ENCODE data around the gene UBE2D3. TPM values are rescaled to one million over a fixed set of nuclear protein-coding genes. Genes with fewer than 3 reads are reported as not detected.

UBE2D3 gene
- total RNA-seq, 4 donors from 2014 or later = 278 to 377 (median 304) TPM

DNA sequence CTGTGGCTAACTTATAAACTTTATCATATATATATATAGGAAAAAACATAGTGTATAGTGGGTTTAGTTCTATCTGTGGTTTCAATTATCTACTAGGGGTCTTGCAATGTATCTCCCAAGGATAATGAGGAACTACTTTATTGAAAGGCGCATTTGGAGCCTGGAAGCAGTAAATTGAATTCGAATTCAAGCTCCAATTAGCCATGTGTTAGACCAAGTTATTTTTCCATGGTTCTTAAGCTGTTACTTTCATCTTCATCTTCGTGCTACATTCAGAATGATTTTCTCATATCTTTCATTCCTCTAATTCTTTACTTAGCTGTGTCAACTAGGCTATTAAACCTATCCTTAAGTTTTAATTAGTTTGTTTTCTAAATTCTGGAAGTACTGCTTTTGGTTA is 39.4 kb downstream of the UBE2D3 start:
- no peaks in the 10 kb centered on the region for H3K27me3 ChIP-seq
- TF ChIP-seq, protein P1, sequence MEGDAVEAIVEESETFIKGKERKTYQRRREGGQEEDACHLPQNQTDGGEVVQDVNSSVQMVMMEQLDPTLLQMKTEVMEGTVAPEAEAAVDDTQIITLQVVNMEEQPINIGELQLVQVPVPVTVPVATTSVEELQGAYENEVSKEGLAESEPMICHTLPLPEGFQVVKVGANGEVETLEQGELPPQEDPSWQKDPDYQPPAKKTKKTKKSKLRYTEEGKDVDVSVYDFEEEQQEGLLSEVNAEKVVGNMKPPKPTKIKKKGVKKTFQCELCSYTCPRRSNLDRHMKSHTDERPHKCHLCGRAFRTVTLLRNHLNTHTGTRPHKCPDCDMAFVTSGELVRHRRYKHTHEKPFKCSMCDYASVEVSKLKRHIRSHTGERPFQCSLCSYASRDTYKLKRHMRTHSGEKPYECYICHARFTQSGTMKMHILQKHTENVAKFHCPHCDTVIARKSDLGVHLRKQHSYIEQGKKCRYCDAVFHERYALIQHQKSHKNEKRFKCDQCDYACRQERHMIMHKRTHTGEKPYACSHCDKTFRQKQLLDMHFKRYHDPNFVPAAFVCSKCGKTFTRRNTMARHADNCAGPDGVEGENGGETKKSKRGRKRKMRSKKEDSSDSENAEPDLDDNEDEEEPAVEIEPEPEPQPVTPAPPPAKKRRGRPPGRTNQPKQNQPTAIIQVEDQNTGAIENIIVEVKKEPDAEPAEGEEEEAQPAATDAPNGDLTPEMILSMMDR (IDR thresholded peaks at IDR 0.05) = no peak
- TF ChIP-seq POLR2A (IDR thresholded peaks at IDR 0.05) = no peak
- no peak for DNase-seq
- no peak overlapping the region for H3K27ac ChIP-seq
- peaks cover 0 to 16% (median 0%) of the 10 kb centered on the region in 3 donors for H3K36me3 ChIP-seq
- no peak overlapping the region for H3K4me3 ChIP-seq
- intact Hi-C loops (cut with DNase I) = no loop called here
- whole genome bisulfite sequencing, 2 donors = 92 to 95% methylated on average over 3 of the region's 3 CpGs
- no peaks in the 10 kb centered on the region for H3K9me3 ChIP-seq
- H3K4me1 ChIP-seq = peaks cover 0 to 5% (median 0%) of the 10 kb centered on the region in 3 donors

DNA sequence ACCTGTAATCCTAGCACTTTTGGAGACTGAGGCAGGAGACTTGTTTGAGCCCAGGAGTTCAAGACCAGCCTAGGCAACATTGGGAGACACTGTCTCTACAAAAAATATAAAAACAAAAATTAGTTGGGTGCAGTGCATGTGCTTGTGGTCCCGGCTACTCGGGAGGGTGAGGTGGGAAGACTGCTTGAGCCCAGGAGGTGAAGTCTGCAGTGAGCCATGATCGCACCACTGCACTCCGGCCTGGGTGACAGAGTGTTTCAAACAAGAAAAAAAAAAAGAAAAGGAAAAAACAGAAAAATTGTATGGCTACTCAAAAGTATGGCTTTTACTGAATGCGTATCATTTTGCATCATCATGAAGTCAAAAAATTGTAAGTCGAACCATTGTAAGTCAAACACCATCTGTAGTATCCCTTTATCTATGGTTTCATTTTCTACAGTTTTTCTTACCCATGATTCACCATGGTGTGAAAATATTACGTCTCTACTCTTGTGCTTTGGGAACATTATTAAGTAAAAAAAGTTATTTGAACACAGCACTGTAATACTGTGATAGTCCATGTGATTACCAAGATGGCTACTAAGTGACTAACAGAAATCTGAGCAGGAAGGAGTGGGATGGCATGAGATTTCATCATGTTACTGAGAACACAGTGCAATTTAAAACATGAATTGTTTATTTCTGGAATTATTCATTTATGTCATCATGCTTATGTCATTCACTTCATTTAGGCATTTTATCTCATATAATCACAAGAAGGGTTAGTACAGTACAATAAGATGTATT is 40.1 kb downstream of the UBE2D3 start:
- H3K27me3 ChIP-seq = no peaks in the 10 kb centered on the region
- 94% methylated on average over 7 of the region's 7 CpGs for WGBS, 2 donors
- H3K27ac ChIP-seq = no peak overlapping the region
- peaks cover 0 to 5% (median 0%) of the 10 kb centered on the region in 3 donors for H3K4me1 ChIP-seq
- intact Hi-C loops (cut with DNase I) = no loop called here
- TF ChIP-seq, protein P1 (IDR thresholded peaks at IDR 0.05) = no peak
- no peak for TF ChIP-seq POLR2A (IDR thresholded peaks at IDR 0.05)
- no peak for DNase-seq
- no peaks in the 10 kb centered on the region for H3K9me3 ChIP-seq
- peaks cover 0 to 10% (median 0%) of the 10 kb centered on the region in 3 donors for H3K36me3 ChIP-seq
- no peak overlapping the region for H3K4me3 ChIP-seq

DNA sequence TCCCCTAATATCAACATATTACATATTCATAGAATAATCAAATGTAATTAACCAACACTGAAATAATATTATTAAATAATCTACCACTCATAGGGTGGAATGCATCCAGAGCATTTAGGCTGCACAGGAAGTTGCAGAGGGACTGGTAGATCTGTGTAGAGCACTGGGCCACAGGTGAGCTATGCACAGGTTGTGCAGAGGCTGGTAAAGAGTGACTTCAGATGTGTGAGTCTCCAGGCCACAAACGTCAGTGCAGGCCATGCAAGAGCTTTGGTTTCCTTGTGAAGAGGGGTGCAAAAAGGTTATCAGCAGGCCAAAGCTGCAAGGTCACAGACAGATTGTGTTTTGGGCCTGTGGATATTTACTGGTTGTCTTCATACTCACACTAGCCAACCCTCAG is 41.1 kb downstream of the UBE2D3 start:
- peaks cover 0 to 5% (median 0%) of the 10 kb centered on the region in 3 donors for H3K4me1 ChIP-seq
- H3K4me3 ChIP-seq = no peak overlapping the region
- H3K36me3 ChIP-seq = peaks cover 0 to 3% (median 0%) of the 10 kb centered on the region in 3 donors
- no peak overlapping the region for H3K27ac ChIP-seq
- 29 to 60% methylated on average over 1 of the region's 1 CpG for WGBS, 2 donors
- no peak for DNase-seq
- H3K27me3 ChIP-seq = no peaks in the 10 kb centered on the region
- intact Hi-C loops (cut with DNase I) = no loop called here
- H3K9me3 ChIP-seq = no peaks in the 10 kb centered on the region
- TF ChIP-seq POLR2A (IDR thresholded peaks at IDR 0.05) = no peak
- TF ChIP-seq, protein P1 (IDR thresholded peaks at IDR 0.05) = no peak

DNA sequence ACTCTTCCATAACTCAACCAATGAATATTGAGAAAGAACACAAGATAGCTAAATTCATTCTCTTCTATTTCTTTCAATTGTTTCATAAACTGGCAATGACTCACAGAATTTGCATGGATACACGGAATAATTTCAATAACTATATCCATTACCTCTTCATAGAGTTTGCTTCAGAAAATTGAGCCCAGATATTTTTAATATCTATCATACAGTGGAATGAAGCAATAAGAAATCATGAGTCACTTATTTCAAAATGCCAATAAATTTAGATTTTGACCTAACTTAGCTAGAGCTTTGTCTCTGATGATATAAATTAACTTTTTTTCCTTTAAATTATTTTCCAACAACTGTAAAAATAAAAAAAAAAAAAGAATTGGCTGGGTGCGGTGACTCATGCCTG is 44.3 kb downstream of the UBE2D3 start:
- no peak overlapping the region for H3K27ac ChIP-seq
- TF ChIP-seq, protein P1 (IDR thresholded peaks at IDR 0.05) = no peak
- TF ChIP-seq POLR2A (IDR thresholded peaks at IDR 0.05) = no peak
- 43 to 70% methylated on average over 2 of the region's 2 CpGs for WGBS, 2 donors
- no peaks in the 10 kb centered on the region for H3K36me3 ChIP-seq
- intact Hi-C loops (cut with DNase I) = no loop called here
- no peaks in the 10 kb centered on the region for H3K9me3 ChIP-seq
- DNase-seq = no peak
- no peaks in the 10 kb centered on the region for H3K27me3 ChIP-seq
- no peak overlapping the region for H3K4me3 ChIP-seq
- H3K4me1 ChIP-seq = peaks cover 0 to 5% (median 0%) of the 10 kb centered on the region in 3 donors

DNA sequence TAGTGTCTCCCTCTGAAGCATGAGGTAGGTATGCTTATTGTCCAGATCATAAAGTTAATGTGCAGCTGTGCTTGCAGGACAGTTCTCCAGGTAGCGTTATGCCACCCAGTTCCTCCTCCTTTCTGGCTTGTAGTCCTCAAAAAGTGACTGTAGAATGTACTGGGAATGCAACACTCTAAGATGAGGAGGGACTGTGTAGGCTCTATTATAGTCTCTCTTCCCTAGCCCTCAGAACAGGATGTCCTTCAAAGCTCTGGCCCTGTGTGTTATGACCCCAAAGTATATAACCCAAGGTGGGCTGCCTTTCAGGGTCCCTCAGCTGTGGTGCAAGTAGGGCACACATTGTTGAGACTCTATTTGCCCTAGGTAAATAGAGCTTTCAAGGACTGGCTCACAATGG is 45.8 kb downstream of the UBE2D3 start:
- H3K4me3 ChIP-seq = no peak overlapping the region
- DNase-seq = no peak
- no peaks in the 10 kb centered on the region for H3K27me3 ChIP-seq
- no peak for TF ChIP-seq POLR2A (IDR thresholded peaks at IDR 0.05)
- TF ChIP-seq, protein P1 (IDR thresholded peaks at IDR 0.05) = no peak
- no peaks in the 10 kb centered on the region for H3K9me3 ChIP-seq
- no peak overlapping the region for H3K27ac ChIP-seq
- intact Hi-C loops (cut with DNase I) = no loop called here
- H3K36me3 ChIP-seq = no peaks in the 10 kb centered on the region
- H3K4me1 ChIP-seq = peaks cover 0 to 5% (median 0%) of the 10 kb centered on the region in 3 donors
- 71 to 80% methylated on average over 1 of the region's 1 CpG for WGBS, 2 donors

Data from esophagus squamous epithelium (tissue), 5 donors.